ENCODE data around the gene ALCAM.

DNA sequence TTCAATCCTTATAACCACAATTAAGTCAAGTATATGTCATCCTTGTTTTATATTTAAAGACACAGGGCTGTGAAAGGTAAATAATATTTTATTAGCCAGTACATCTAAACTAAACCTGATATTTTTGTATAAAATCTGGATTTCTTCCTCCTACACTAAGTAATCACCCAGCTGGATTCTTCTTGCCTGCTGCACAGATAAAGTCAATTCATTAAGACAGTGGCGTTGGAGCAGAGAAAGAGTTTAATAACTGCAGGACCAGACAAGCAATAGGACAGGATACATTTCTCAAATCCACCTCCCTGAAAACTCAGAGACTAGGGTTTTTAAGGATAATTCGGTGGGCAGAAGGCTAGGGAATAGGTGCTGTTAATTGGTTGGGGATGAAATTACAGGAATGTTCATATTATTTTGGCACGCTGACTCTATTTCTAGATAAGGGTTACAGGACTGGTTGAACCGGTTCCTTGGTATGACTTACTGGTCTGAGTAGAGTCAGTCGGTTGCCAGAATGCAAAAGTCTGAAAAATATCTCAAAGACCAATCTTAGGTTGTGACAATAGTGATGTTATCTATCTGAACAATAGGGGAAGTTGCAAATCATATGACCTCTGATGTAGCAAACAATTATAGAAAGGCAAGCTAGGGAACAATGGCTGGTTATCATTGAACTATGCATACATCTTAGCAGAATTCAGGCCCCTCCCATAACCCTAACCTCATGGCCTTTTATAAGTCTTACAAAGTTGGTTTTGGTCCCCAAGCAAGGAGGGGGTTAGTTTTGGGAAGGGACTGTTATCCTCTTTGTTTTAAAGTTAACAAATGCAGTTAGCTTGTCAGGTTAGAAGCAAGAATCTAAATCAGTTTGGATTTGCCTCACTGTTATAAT lies 244.8 kb downstream of the ALCAM start:
- TF ChIP-seq ZNF274 (IDR thresholded peaks at IDR 0.05; ENCODE audit: low read depth, low read length) (no peak), YY1 (IDR thresholded peaks at IDR 0.05; ENCODE audit: insufficient read depth, insufficient read length) (no peak)

Measured in NT2/D1 (cell line).